ENCODE data around the gene HOMER2. TPM values are rescaled to one million over a fixed set of nuclear protein-coding genes. Genes with fewer than 3 reads are reported as not detected.

The HOMER2 gene
- total and polyA plus RNA-seq, 2 of the 13 experiments (the other 11 are each of a cell fraction or from before 2014, with no cell fraction given), result 12.9 to 14.1 TPM

GRCh38 chr15:82951472-82952157 lies 905 bp downstream of the HOMER2 start:
- Histone ChIP-seq H3K36me3 (replicated peaks in 1 of 2; ENCODE audit: control insufficient read depth in 1 of 2, insufficient read depth in 2 of 2, low read length in 2 of 2) (no peaks in the 10 kb centered on the region), H3K4me2 (ENCODE audit: low read depth, low read length) (peak overlapping the region; percentile 80), H4K20me1 (ENCODE audit: insufficient read depth, low read length) (no peaks in the 10 kb centered on the region), H3K4me3 (replicated peaks in 1 of 3; ENCODE audit: insufficient read depth in 1 of 3, low read depth in 2 of 3, low read length in 3 of 3) (peak overlapping the region; percentile 70 to 83 (median 78)), H3K4me1 (ENCODE audit: insufficient read depth, low read length) (peaks cover 22% of the 10 kb centered on the region), H2AFZ (ENCODE audit: low read length) (no peak overlapping the region), H3K27me3 (ENCODE audit: control insufficient read depth in 1 of 2, insufficient read depth in 2 of 2, low read length in 2 of 2) (peaks cover 4 to 5% of the 10 kb centered on the region in 2 experiments; a peak in 4 of 5 replicates), H3K9me3 (ENCODE audit: low read length) (no peaks in the 10 kb centered on the region), H3K9ac (ENCODE audit: insufficient read depth, low read depth, low read length) (peak overlapping the region; percentile 59; the same call in 1 of the 2 replicates), H3K27ac (ENCODE audit: extremely low read length, insufficient read depth, low read length) (no peak overlapping the region), H3K79me2 (ENCODE audit: insufficient read depth, low read length) (no peaks in the 10 kb centered on the region)
- no peak for DNase-seq (ENCODE audit: low spot score)
- WGBS (ENCODE audit: low lambda C conversion rate), result 47% methylated on average over 13 of the region's 13 CpGs
- POLR2A ChIA-PET, result no interaction called here
- intact Hi-C loops (cut with micrococcal nuclease; ENCODE audit: unreplicated experiment) (loop anchor here (5.0 kb wide), 1 partner anchor 34 kb away; no protein-coding TSS in a partner anchor), in situ Hi-C loops (cut with HindIII; ENCODE audit: extremely low pct_ligation_motif_present, low pct_unique_long_range_greater_than_20kb) (no loop called here)
- BruUV-seq (replicated peaks), result TSS peak; percentile 63
- CTCF ChIA-PET (ENCODE audit: low intra/inter-chr PET ratio, low total read pairs), result no interaction called here
- peak; percentile 18; the same call in 2 of the 3 replicates for ATAC-seq
- no peak for FAIRE-seq
- TF ChIP-seq ZNF629 (CRISPR knock-in tag; conservative IDR thresholded peaks at IDR 0.05) (peak; percentile 72), HIVEP1 (CRISPR knock-in tag; IDR thresholded peaks at IDR 0.05) (no peak)

- Histone ChIP-seq H3K4me2 (ENCODE audit: low read depth, low read length) (peak overlapping the region; percentile 80), H2AFZ (ENCODE audit: low read length) (no peak overlapping the region), H3K36me3 (replicated peaks in 1 of 2; ENCODE audit: control insufficient read depth in 1 of 2, insufficient read depth in 2 of 2, low read length in 2 of 2) (no peaks in the 10 kb centered on the region), H3K9me3 (ENCODE audit: low read length) (no peaks in the 10 kb centered on the region), H3K27ac (ENCODE audit: extremely low read length, insufficient read depth, low read length) (no peak overlapping the region), H4K20me1 (ENCODE audit: insufficient read depth, low read length) (no peaks in the 10 kb centered on the region), H3K9ac (ENCODE audit: insufficient read depth, low read depth, low read length) (0 out of 2 replicates have a peak overlapping the region, but pooled peaks have one; percentile 7), H3K79me2 (ENCODE audit: insufficient read depth, low read length) (no peaks in the 10 kb centered on the region), H3K4me1 (ENCODE audit: insufficient read depth, low read length) (peaks cover 22% of the 10 kb centered on the region), H3K27me3 (ENCODE audit: control insufficient read depth in 1 of 2, insufficient read depth in 2 of 2, low read length in 2 of 2) (peaks cover 4 to 5% of the 10 kb centered on the region in 2 experiments; a peak in 4 of 5 replicates), H3K4me3 (replicated peaks in 1 of 3; ENCODE audit: insufficient read depth in 1 of 3, low read depth in 2 of 3, low read length in 3 of 3) (peak overlapping the region; percentile 10 to 83 (median 70); a peak in 3 of 6 replicates)
- ChIA-PET CTCF (ENCODE audit: low intra/inter-chr PET ratio, low total read pairs) (no interaction called here), POLR2A (no interaction called here)
- WGBS (ENCODE audit: low lambda C conversion rate), result 52% methylated on average over 6 of the region's 6 CpGs
- no peak for FAIRE-seq
- in situ Hi-C loops (cut with HindIII; ENCODE audit: extremely low pct_ligation_motif_present, low pct_unique_long_range_greater_than_20kb) (no loop called here), intact Hi-C loops (cut with micrococcal nuclease; ENCODE audit: unreplicated experiment) (loop anchor here (5.0 kb wide), 1 partner anchor 34 kb away; no protein-coding TSS in a partner anchor)
- TF ChIP-seq HIVEP1 (CRISPR knock-in tag; IDR thresholded peaks at IDR 0.05), result no peak
- no peak for TF ChIP-seq PPARG (CRISPR knock-in tag; conservative IDR thresholded peaks at IDR 0.05)
- TF ChIP-seq HNF4A (CRISPR knock-in tag; IDR thresholded peaks at IDR 0.05), result 0 out of 2 replicates have a peak, but pooled peaks have one; percentile 10
- peak; percentile 11 for DNase-seq (ENCODE audit: low spot score)
- ATAC-seq, result no peak; the same call in 2 of the 3 replicates
- no TSS peak for BruUV-seq (replicated peaks)
Measured at GRCh38 chr15:82950746-82951370, 1.7 kb downstream of the HOMER2 start.
